Body of pancreas (tissue), 4 donors: ENCODE data around the gene STK17A.

Experiments used
- CTCF ChIP-seq, 7 experiments: fragments of 450-650 bp in 4 of 7; fragments of 200-600 bp in 3 of 7; sonication (generic) in 3 of 7; IDR thresholded peaks; one replicate each; pipeline ENCODE4 v1.5.1; 2016 to 2019; ENCODE audit warnings: antibody characterized with exemption in 7 of 7
- POLR2A ChIP-seq, 3 donors: fragments of 450-650 bp; IDR thresholded peaks; one replicate each; pipeline ENCODE4 v1.6.1; 2016; ENCODE audit warnings: antibody characterized with exemption in 3 of 3, mild to moderate bottlenecking in 2 of 3

DNA sequence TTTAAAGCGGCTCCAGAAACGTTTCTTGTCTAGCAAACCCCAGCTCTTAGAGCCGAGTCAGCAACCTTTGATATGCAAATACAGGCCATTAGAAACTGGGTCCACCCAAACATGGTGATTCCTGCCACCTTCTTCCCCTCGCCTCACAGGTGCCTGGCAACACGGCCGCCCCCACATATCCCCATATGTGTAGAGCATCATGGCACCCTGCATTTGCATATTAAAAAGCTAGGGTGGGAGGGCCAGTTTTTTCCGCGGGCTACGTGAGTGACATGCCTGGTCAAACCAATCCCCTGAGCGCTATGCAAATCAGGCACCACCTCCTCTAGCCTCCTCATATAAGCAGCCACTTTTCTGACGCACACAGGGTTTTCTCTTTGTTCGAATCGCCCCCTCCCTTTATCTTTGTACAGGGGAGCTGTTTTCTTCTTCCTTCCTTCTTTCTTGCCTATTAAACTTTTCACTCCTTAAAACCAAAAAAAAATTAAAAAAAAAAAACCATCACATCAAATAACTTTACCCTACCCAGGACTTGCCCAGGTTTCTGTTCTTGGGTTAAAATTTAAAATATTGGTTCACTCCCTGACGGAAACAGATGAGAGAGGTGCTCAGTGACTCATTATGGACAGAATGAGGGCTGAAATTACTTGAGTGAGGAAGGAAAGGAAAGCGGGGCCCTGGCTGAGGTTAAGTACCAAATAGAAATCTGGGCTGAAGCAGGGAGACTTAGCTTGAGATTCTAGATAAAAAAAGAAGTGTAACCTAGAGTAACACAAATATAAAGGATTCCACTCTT is 86.6 kb downstream of the STK17A start:
- TF ChIP-seq CTCF (IDR thresholded peaks at IDR 0.05) (no peak), POLR2A (IDR thresholded peaks at IDR 0.05) (no peak)
